Suprapubic skin (tissue), 3 donors: ENCODE measurements around the gene IPMK.

Source experiments
- POLR2AphosphoS5 ChIP-seq, 3 donors: sonication (generic); formaldehyde crosslinking; IDR thresholded peaks; one replicate each; pipeline ENCODE4 v1.6.1; 2017; ENCODE audit warnings: antibody characterized with exemption in 3 of 3
- TF ChIP-seq, protein P1 (sequence below), 2 donors: fragments of 200-600 bp in 1 of 2; fragments of 450-650 bp in 1 of 2; sonication (generic) in 1 of 2; IDR thresholded peaks; one replicate each; pipeline ENCODE4 v1.5.1; 2016 to 2019; ENCODE audit warnings: antibody characterized with exemption in 2 of 2, mild to moderate bottlenecking in 1 of 2, moderate library complexity in 1 of 2

- no peak for TF ChIP-seq POLR2AphosphoS5 (IDR thresholded peaks at IDR 0.05)
- TF ChIP-seq, protein P1, sequence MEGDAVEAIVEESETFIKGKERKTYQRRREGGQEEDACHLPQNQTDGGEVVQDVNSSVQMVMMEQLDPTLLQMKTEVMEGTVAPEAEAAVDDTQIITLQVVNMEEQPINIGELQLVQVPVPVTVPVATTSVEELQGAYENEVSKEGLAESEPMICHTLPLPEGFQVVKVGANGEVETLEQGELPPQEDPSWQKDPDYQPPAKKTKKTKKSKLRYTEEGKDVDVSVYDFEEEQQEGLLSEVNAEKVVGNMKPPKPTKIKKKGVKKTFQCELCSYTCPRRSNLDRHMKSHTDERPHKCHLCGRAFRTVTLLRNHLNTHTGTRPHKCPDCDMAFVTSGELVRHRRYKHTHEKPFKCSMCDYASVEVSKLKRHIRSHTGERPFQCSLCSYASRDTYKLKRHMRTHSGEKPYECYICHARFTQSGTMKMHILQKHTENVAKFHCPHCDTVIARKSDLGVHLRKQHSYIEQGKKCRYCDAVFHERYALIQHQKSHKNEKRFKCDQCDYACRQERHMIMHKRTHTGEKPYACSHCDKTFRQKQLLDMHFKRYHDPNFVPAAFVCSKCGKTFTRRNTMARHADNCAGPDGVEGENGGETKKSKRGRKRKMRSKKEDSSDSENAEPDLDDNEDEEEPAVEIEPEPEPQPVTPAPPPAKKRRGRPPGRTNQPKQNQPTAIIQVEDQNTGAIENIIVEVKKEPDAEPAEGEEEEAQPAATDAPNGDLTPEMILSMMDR (IDR thresholded peaks at IDR 0.05), result no peak
Observed at GRCh38 chr10:58240531-58240930, 27.2 kb downstream of the IPMK start.
